Ishikawa (cell line): ENCODE measurements around the gene ZDHHC1.

Source experiments
- CEBPB ChIP-seq: IDR thresholded peaks from 2 replicates; pipeline ENCODE4 v1.6.1; 2012
- TF ChIP-seq, protein P1 (sequence below): IDR thresholded peaks from 2 replicates; pipeline ENCODE4 v1.6.1; 2012; ENCODE audit warnings: low read depth, mild to moderate bottlenecking

DNA sequence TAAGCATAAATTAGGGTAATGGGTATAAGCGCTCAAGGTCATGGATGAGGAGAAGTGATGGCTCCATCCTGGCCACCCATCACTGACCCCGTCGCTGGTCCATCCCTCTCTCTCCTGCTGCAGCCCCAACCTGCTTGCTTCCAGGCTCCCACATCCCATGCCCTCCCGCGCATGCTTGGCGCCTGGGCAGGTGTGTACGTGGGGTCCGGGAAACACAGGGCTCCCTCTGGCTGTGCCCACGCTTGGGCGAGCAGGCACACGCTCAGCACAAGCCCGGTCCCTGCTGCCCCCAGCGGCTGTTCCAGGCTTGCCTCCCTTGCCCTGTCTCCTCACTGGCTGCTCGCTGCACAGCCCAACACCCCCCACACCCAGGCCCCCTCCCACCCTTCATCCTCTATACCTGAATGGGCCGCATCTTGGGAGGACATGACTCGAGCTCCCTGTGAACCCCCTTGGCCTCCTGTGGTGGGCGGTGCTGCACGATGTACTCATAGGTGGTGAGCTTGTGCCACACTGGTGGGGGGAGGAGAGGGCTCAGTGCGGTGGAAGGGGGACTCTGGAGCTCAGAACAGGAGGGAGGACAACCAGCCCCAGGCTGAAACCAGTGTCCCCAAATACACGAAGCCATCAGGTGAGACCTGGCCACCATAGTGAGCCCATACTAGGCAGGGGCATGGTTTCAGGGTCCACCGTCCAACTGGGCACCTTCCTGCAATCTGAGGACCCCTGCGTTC is 18.3 kb downstream of the ZDHHC1 start:
- TF ChIP-seq, protein P1, sequence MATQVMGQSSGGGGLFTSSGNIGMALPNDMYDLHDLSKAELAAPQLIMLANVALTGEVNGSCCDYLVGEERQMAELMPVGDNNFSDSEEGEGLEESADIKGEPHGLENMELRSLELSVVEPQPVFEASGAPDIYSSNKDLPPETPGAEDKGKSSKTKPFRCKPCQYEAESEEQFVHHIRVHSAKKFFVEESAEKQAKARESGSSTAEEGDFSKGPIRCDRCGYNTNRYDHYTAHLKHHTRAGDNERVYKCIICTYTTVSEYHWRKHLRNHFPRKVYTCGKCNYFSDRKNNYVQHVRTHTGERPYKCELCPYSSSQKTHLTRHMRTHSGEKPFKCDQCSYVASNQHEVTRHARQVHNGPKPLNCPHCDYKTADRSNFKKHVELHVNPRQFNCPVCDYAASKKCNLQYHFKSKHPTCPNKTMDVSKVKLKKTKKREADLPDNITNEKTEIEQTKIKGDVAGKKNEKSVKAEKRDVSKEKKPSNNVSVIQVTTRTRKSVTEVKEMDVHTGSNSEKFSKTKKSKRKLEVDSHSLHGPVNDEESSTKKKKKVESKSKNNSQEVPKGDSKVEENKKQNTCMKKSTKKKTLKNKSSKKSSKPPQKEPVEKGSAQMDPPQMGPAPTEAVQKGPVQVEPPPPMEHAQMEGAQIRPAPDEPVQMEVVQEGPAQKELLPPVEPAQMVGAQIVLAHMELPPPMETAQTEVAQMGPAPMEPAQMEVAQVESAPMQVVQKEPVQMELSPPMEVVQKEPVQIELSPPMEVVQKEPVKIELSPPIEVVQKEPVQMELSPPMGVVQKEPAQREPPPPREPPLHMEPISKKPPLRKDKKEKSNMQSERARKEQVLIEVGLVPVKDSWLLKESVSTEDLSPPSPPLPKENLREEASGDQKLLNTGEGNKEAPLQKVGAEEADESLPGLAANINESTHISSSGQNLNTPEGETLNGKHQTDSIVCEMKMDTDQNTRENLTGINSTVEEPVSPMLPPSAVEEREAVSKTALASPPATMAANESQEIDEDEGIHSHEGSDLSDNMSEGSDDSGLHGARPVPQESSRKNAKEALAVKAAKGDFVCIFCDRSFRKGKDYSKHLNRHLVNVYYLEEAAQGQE, result no peak
- TF ChIP-seq CEBPB, result no peak
